Neutrophil (primary cell): Measurements from ENCODE around the gene EPN3.

Experiments used
- H3K27ac ChIP-seq: fragments of 200-600 bp; sonication (generic); 2 replicates; pipeline ENCODE4 v1.5.1; 2016; ENCODE audit warnings: mild to moderate bottlenecking, moderate library complexity
- H3K27me3 ChIP-seq: fragments of 200-600 bp; sonication (generic); 2 replicates; pipeline ENCODE4 v1.6.0; 2016; ENCODE audit warnings: mild to moderate bottlenecking
- H3K36me3 ChIP-seq: fragments of 200-600 bp; sonication (generic); 2 replicates; pipeline ENCODE4 v1.5.1; 2017
- H3K4me1 ChIP-seq, 2 experiments: fragments of 200-600 bp in 1 of 2; sonication (generic) in 1 of 2; 1 replicate in 1 of 2; 2 replicates in 1 of 2; pipeline versions ENCODE4 v1.5.1 to v1.6.1; 2013 to 2016; ENCODE audit warnings: low read depth in 1 of 2, low read length in 1 of 2, mild to moderate bottlenecking in 1 of 2, moderate library complexity in 1 of 2; ENCODE audit not compliant: control insufficient read depth in 1 of 2, insufficient read depth in 1 of 2
- H3K4me3 ChIP-seq, 2 experiments: fragments of 200-600 bp in 1 of 2; sonication (generic) in 1 of 2; 1 replicate in 1 of 2; 2 replicates in 1 of 2; pipeline ENCODE4 v1.5.1; 2013 to 2016; ENCODE audit warnings: low read depth in 1 of 2, low read length in 1 of 2, mild to moderate bottlenecking in 1 of 2, moderate library complexity in 1 of 2
- H3K9me3 ChIP-seq: fragments of 200-600 bp; sonication (generic); 2 replicates; pipeline ENCODE4 v1.5.1; 2016
- CTCF ChIP-seq: fragments of 200-600 bp; sonication (generic); IDR thresholded peaks from 2 replicates; pipeline ENCODE4 v1.5.1; 2016; ENCODE audit warnings: antibody characterized with exemption

The EPN3 gene

GRCh38 chr17:50547736-50548083 is 15.2 kb downstream of the EPN3 start:
- H3K9me3 ChIP-seq: no peaks in the 10 kb centered on the region
- H3K27me3 ChIP-seq: peaks cover 32% of the 10 kb centered on the region
- peaks cover 11 to 14% of the 10 kb centered on the region in 2 experiments for H3K4me1 ChIP-seq
- H3K36me3 ChIP-seq: no peaks in the 10 kb centered on the region
- no peak overlapping the region for H3K4me3 ChIP-seq
- TF ChIP-seq CTCF: no peak
- no peak overlapping the region for H3K27ac ChIP-seq

- Histone ChIP-seq H3K36me3 (no peaks in the 10 kb centered on the region), H3K4me1 (peaks cover 11 to 13% of the 10 kb centered on the region in 2 experiments), H3K4me3 (no peak overlapping the region), H3K9me3 (no peaks in the 10 kb centered on the region), H3K27ac (no peak overlapping the region), H3K27me3 (peaks cover 31% of the 10 kb centered on the region)
- no peak for TF ChIP-seq CTCF
Measured at GRCh38 chr17:50548831-50549230, 16.3 kb downstream of the EPN3 start.

GRCh38 chr17:50549256-50549941 is 16.9 kb downstream of the EPN3 start:
- Histone ChIP-seq H3K9me3 (no peaks in the 10 kb centered on the region), H3K4me1 (peaks cover 11 to 13% of the 10 kb centered on the region in 2 experiments), H3K36me3 (no peaks in the 10 kb centered on the region), H3K4me3 (no peak overlapping the region), H3K27me3 (peaks cover 25% of the 10 kb centered on the region), H3K27ac (no peak overlapping the region)
- TF ChIP-seq CTCF: no peak

- H3K27me3 ChIP-seq: peaks cover 19% of the 10 kb centered on the region
- TF ChIP-seq CTCF: no peak
- H3K27ac ChIP-seq: no peak overlapping the region
- H3K9me3 ChIP-seq: no peaks in the 10 kb centered on the region
- no peak overlapping the region for H3K4me3 ChIP-seq
- no peaks in the 10 kb centered on the region for H3K36me3 ChIP-seq
- peaks cover 11 to 13% of the 10 kb centered on the region in 2 experiments for H3K4me1 ChIP-seq
Measured at GRCh38 chr17:50549969-50550368, 17.4 kb downstream of the EPN3 start.

GRCh38 chr17:50550661-50551432 is 18.3 kb downstream of the EPN3 start:
- Histone ChIP-seq H3K27ac (no peak overlapping the region), H3K9me3 (no peaks in the 10 kb centered on the region), H3K36me3 (no peaks in the 10 kb centered on the region), H3K4me1 (peaks cover 11 to 13% of the 10 kb centered on the region in 2 experiments), H3K27me3 (peaks cover 10% of the 10 kb centered on the region), H3K4me3 (no peak overlapping the region)
- TF ChIP-seq CTCF: no peak
